Epithelial cell of proximal tubule (primary cell): ENCODE results near the gene AQP12B. TPM values are rescaled to one million over a fixed set of nuclear protein-coding genes. Genes with fewer than 3 reads are reported as not detected.
"Not testable (repeated sequence)": the region's sequence is repeated elsewhere in the genome, so short reads cannot be mapped to it uniquely, and the experiment has no call there.

ENCODE experiments used
- DNase-seq: peaks from one replicate; pipeline ENCODE4 v3.0.0-alpha.2; 2011; ENCODE audit warnings: low read depth
- H3K4me3 ChIP-seq: 2 replicates; pipeline ENCODE4 v1.5.1; 2011; ENCODE audit warnings: low read depth, mild to moderate bottlenecking, low read length
- total RNA-seq: library from RNA; depleted of rRNA; stranded (reverse); fragments of >200 nt; gene quantifications from 2 replicates; pipeline ENCODE4 v1.2.3, GENCODE V29; 2015
- TF ChIP-seq, protein P1 (sequence below): conservative IDR thresholded peaks from 2 replicates; pipeline ENCODE4 v1.5.1; 2012; ENCODE audit warnings: low read depth, mild to moderate bottlenecking, low read length

Gene AQP12B
- total RNA-seq, 1 donor from 2014 or later = not detected

DNA sequence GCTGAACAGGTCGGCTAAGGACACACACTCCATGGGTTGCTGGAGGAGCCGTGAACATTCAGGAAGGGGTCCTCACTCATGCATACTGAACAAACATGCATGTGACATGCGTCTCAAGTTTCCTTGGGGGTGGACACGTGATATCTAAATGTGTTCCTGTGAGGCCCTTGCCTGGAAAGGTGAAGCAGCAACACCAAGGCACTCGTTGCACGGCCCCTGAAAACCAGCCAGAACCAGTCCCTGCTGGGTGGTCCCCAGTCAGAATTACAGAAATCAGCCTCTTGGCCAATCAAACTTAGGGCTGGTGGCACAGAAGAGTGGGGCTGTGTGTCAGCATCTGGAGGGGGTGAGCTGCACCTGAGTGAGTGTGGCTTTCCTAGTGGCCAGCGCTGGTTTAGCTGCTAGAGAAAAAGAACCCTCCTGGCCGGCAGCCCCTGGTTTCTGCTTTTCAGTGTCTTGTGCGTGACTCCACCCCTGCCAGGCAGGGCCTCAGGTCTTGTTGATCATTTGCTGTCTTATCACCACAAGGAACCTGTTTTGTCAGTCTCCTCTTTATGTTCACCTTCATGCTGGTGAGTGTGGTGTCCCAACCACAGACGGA lies 3.2 kb upstream of the AQP12B start:
- no peak overlapping the region for H3K4me3 ChIP-seq
- no peak for DNase-seq
- TF ChIP-seq, protein P1, sequence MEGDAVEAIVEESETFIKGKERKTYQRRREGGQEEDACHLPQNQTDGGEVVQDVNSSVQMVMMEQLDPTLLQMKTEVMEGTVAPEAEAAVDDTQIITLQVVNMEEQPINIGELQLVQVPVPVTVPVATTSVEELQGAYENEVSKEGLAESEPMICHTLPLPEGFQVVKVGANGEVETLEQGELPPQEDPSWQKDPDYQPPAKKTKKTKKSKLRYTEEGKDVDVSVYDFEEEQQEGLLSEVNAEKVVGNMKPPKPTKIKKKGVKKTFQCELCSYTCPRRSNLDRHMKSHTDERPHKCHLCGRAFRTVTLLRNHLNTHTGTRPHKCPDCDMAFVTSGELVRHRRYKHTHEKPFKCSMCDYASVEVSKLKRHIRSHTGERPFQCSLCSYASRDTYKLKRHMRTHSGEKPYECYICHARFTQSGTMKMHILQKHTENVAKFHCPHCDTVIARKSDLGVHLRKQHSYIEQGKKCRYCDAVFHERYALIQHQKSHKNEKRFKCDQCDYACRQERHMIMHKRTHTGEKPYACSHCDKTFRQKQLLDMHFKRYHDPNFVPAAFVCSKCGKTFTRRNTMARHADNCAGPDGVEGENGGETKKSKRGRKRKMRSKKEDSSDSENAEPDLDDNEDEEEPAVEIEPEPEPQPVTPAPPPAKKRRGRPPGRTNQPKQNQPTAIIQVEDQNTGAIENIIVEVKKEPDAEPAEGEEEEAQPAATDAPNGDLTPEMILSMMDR = no peak

GRCh38 chr2:240683980-240684728 lies 1.5 kb upstream of the AQP12B start:
- H3K4me3 ChIP-seq, DNase-seq: not testable (repeated sequence)

- H3K4me3 ChIP-seq, DNase-seq: not testable (repeated sequence)
These were observed 769 bp upstream of the AQP12B start for GRCh38 chr2:240683329-240683979.

- not testable (repeated sequence) for DNase-seq, H3K4me3 ChIP-seq
These were observed 2.5 kb downstream of the AQP12B start for GRCh38 chr2:240680185-240680584.

GRCh38 chr2:240678909-240679308 lies 3.8 kb downstream of the AQP12B start:
- H3K4me3 ChIP-seq, DNase-seq: not testable (repeated sequence)

DNA sequence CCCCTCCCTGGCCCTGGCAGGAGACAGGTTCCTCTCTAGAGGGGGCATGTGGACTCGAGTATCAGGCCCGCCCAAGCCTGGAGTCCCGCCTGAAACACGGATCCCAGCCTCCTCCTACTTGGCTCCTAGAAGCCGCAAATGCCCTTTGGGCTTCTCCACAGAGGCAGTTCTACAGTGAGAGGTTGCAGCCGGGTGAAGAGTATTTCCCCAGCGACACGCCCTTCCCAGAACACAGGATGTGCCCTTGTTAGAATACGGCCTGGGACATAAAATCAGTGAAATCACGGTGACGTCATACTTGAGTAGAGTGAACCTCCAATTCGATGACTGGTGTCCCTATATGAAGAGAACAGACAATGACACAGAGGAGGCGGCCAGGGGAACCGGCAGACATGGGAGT lies 4.6 kb downstream of the AQP12B start:
- H3K4me3 ChIP-seq, DNase-seq: not testable (repeated sequence)

GRCh38 chr2:240675345-240675744 lies 7.3 kb downstream of the AQP12B start:
- not testable (repeated sequence) for DNase-seq, H3K4me3 ChIP-seq

- H3K4me3 ChIP-seq, DNase-seq: not testable (repeated sequence)
These were observed 8.1 kb downstream of the AQP12B start for GRCh38 chr2:240674461-240675184.

GRCh38 chr2:240672701-240673190 lies 9.9 kb downstream of the AQP12B start:
- H3K4me3 ChIP-seq = no peak overlapping the region
- TF ChIP-seq, protein P1 = no peak
- DNase-seq = no peak

GRCh38 chr2:240672076-240672700 lies 10.5 kb downstream of the AQP12B start:
- DNase-seq = no peak
- TF ChIP-seq, protein P1 = no peak
- H3K4me3 ChIP-seq = no peak overlapping the region
